Endothelial cell of umbilical vein (primary cell): Measurements from ENCODE around the gene XPA. TPM values are rescaled to one million over a fixed set of nuclear protein-coding genes. Genes with fewer than 3 reads are reported as not detected.

Experiments
- BruUV-seq: library from RNA; stranded (reverse); fragments of 400-500 nt; replicated peaks from 2 replicates; lab custom pipeline; 2021; lab: Mats Ljungman, UMichigan
- CTCF ChIA-PET: fragments of 300-600, 350-600 bp; sonication (Branson Sonifier 250); formaldehyde crosslinking; loops from one replicate; lab custom pipeline; 2021; ENCODE audit warnings: antibody characterized with exemption, inconsistent platforms; lab: Charles Lee
- POLR2A ChIA-PET: fragments of 300-600, 350-600 bp; sonication (Branson Sonifier 250); formaldehyde crosslinking; loops from one replicate; lab custom pipeline; 2021; ENCODE audit warnings: antibody characterized with exemption, inconsistent platforms; lab: Charles Lee
- DNase-seq: peaks from one replicate; pipeline ENCODE4 v3.0.0-alpha.2; 2011; ENCODE audit warnings: low read depth, low spot score
- FAIRE-seq: peaks from 2 replicates; lab custom pipeline; 2011; peaks lifted over from hg19 to GRCh38; lab: Jason Lieb, UNC
- H2AFZ ChIP-seq: 2 replicates; pipeline ENCODE4 v1.6.0; 2012; ENCODE audit warnings: low read depth, low read length, control low read depth, inconsistent platforms
- H3K27ac ChIP-seq: 2 replicates; pipeline ENCODE4 v1.5.1; 2011; ENCODE audit warnings: low read depth, mild to moderate bottlenecking, control low read depth, low read length, moderate library complexity; ENCODE audit not compliant: insufficient read depth
- H3K27me3 ChIP-seq, 2 experiments: 2 replicates each; pipeline versions ENCODE4 v1.6.0 to v1.6.1; 2011; ENCODE audit warnings: low read length in 2 of 2, mixed read lengths in 1 of 2; ENCODE audit not compliant: control insufficient read depth in 2 of 2, insufficient read depth in 2 of 2
- H3K36me3 ChIP-seq, 2 experiments: 2 replicates in 1 of 2; 3 replicates in 1 of 2; pipeline ENCODE4 v1.5.1; 2011; ENCODE audit warnings: low read length in 2 of 2, mild to moderate bottlenecking in 1 of 2, moderate library complexity in 1 of 2; ENCODE audit not compliant: control insufficient read depth in 2 of 2, insufficient read depth in 2 of 2; ENCODE audit errors: extremely low read depth in 1 of 2
- H3K4me1 ChIP-seq: 3 replicates; pipeline ENCODE4 v1.5.1; 2011; ENCODE audit warnings: mild to moderate bottlenecking, low read length; ENCODE audit not compliant: control insufficient read depth, insufficient read depth; ENCODE audit errors: extremely low read depth
- H3K4me2 ChIP-seq: 2 replicates; pipeline ENCODE4 v1.6.1; 2011; ENCODE audit warnings: low read length, control low read depth, mixed read lengths; ENCODE audit not compliant: insufficient read depth
- H3K4me3 ChIP-seq, 3 experiments: fragments of 200-600 bp in 1 of 3; sonication (generic), shearing (Covaris generic) in 1 of 3; replicated peaks in 1 of 3; 2 replicates each; pipeline ENCODE4 v1.5.1; 2011 to 2016; ENCODE audit warnings: control low read depth in 3 of 3, low read length in 3 of 3, mild to moderate bottlenecking in 2 of 3, inconsistent platforms in 1 of 3, low read depth in 1 of 3, moderate library complexity in 1 of 3; ENCODE audit not compliant: insufficient read depth in 1 of 3
- H3K79me2 ChIP-seq: 2 replicates; pipeline ENCODE4 v1.6.0; 2012; ENCODE audit warnings: low read length, inconsistent platforms; ENCODE audit not compliant: control insufficient read depth, insufficient read depth
- H3K9ac ChIP-seq: replicated peaks from 2 replicates; pipeline ENCODE3; 2011; ENCODE audit warnings: low read length, control low read depth; ENCODE audit not compliant: insufficient read depth; ENCODE audit errors: extremely low read depth
- H3K9me1 ChIP-seq: replicated peaks from 3 replicates; pipeline ENCODE4 v1.6.0; 2011; ENCODE audit warnings: mild to moderate bottlenecking, low read length; ENCODE audit not compliant: control insufficient read depth, insufficient read depth; ENCODE audit errors: extremely low read depth
- H3K9me3 ChIP-seq: replicated peaks from 2 replicates; pipeline ENCODE4 v1.5.1; 2012; ENCODE audit warnings: low read length, inconsistent platforms; ENCODE audit not compliant: control insufficient read depth, insufficient read depth
- H4K20me1 ChIP-seq: replicated peaks from 2 replicates; pipeline ENCODE3; 2011; ENCODE audit warnings: mild to moderate bottlenecking, low read length; ENCODE audit not compliant: control insufficient read depth, insufficient read depth; ENCODE audit errors: extremely low read depth
- EZH2 ChIP-seq: IDR thresholded peaks from 2 replicates; pipeline ENCODE4 v1.6.1; 2012; ENCODE audit warnings: borderline replicate concordance, low read depth, mild to moderate bottlenecking, moderate library complexity, low read length, inconsistent platforms; ENCODE audit not compliant: severe bottlenecking
- FOS ChIP-seq: IDR thresholded peaks from 2 replicates; pipeline ENCODE4 v1.6.1; 2011; ENCODE audit warnings: mild to moderate bottlenecking, low read length, moderate library complexity, borderline replicate concordance; ENCODE audit not compliant: insufficient read depth
- GATA2 ChIP-seq: IDR thresholded peaks from 2 replicates; pipeline ENCODE4 v1.7.0; 2011; ENCODE audit warnings: low read depth, mild to moderate bottlenecking, moderate library complexity, mixed read lengths, low read length; ENCODE audit not compliant: insufficient read length, insufficient read depth
- JUN ChIP-seq: IDR thresholded peaks from 2 replicates; pipeline ENCODE4 v1.6.1; 2011; ENCODE audit warnings: borderline replicate concordance, low read depth; ENCODE audit not compliant: insufficient read length, insufficient read depth
- MYC ChIP-seq: IDR thresholded peaks from one replicate; pipeline ENCODE4 v1.6.1; 2011; ENCODE audit warnings: mild to moderate bottlenecking, low read depth, low read length
- POLR2A ChIP-seq: IDR thresholded peaks from 2 replicates; pipeline ENCODE4 v1.6.1; 2012; ENCODE audit warnings: low read depth, mild to moderate bottlenecking, control low read depth, low read length
- POLR2AphosphoS5 ChIP-seq: IDR thresholded peaks from 2 replicates; pipeline ENCODE4 v1.6.1; 2012; ENCODE audit warnings: low read depth, mild to moderate bottlenecking, control low read depth, low read length, moderate library complexity; ENCODE audit not compliant: insufficient read depth
- dilution Hi-C: fragments of 300-500 bp; cut with MboI; formaldehyde crosslinking; loops from one replicate; pipeline ENCODE4 v1.15.0; 2019; ENCODE audit warnings: low sequenced_read_pairs; ENCODE audit not compliant: extremely low pct_ligation_motif_present
- intact Hi-C: fragments of 100-400 bp; cut with micrococcal nuclease; formaldehyde crosslinking; loops from one replicate; pipeline ENCODE4 v1.10.0; 2022
- polyA plus RNA-seq, 4 experiments: library from polyadenylated mRNA; depleted of rRNA in 3 of 4; stranded (reverse) in 3 of 4; unstranded in 1 of 4; fragments of >200 nt; gene quantifications; 2 replicates each; pipeline versions ENCODE4 v1.2.1 to v1.2.3, GENCODE V29; 2011 to 2012; ENCODE audit warnings: missing spikeins in 1 of 4
- total RNA-seq: library from RNA; stranded (reverse); gene quantifications from 2 replicates; pipeline ENCODE4 v1.2.3, GENCODE V29; 2021
- TF ChIP-seq, protein P1 (sequence below): IDR thresholded peaks from 2 replicates; pipeline ENCODE4 v1.6.1; 2011; ENCODE audit not compliant: insufficient read depth, insufficient read length
- TF ChIP-seq, protein P2 (sequence below), 2 donors: IDR thresholded peaks; 1 replicate in 1 of 2; 2 replicates in 1 of 2; pipeline ENCODE4 v1.5.1; 2011; ENCODE audit warnings: low read length in 2 of 2, mild to moderate bottlenecking in 2 of 2, moderate library complexity in 2 of 2, control low read depth in 1 of 2, inconsistent platforms in 1 of 2, low read depth in 1 of 2; ENCODE audit not compliant: insufficient read depth in 1 of 2; ENCODE audit errors: extremely low read depth in 1 of 2

The XPA gene
- total and polyA plus RNA-seq, 2 donors (not counting 3 experiments of a cell fraction or from before 2014, with no cell fraction given): 3.6 to 21.1 TPM

DNA sequence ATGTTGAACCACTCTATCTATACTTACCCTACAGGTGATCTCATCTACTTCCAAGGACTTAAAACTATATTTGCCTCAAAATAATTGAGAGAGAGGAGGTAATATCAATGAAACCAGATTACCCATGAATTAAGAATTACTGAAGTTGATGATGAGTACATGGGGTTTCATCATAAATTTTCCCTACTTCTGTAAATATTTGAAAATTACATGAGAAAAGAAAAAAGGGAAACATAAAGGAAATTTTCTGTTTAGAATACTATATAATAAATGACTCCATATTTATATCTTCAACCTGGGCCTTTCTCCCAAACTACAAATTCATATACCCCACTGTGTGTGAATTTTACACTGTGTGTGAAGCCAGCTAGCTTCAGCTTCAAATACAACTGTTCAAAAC lies 66.5 kb downstream of the XPA start:
- POLR2A ChIA-PET: no interaction called here
- CTCF ChIA-PET: interaction anchor here (3.7 kb wide), 1 partner anchor 15 kb away, joined by 28 read pairs; no protein-coding TSS in a partner anchor
- no peak for FAIRE-seq

More for the DNA sequence above, 66.5 kb downstream of the XPA start:
- H3K4me3 ChIP-seq: no peak overlapping the region
- no peaks in the 10 kb centered on the region for H3K27me3 ChIP-seq
- no peaks in the 10 kb centered on the region for H3K9me3 ChIP-seq
- TF ChIP-seq POLR2AphosphoS5: no peak
- no peak for TF ChIP-seq JUN
- no peak for TF ChIP-seq GATA2
- no peak for TF ChIP-seq FOS
- no peak for TF ChIP-seq EZH2
- no peak for TF ChIP-seq POLR2A
- TF ChIP-seq MYC: no peak
- TF ChIP-seq, protein P1, sequence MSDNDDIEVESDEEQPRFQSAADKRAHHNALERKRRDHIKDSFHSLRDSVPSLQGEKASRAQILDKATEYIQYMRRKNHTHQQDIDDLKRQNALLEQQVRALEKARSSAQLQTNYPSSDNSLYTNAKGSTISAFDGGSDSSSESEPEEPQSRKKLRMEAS: no peak
- TF ChIP-seq, protein P2, sequence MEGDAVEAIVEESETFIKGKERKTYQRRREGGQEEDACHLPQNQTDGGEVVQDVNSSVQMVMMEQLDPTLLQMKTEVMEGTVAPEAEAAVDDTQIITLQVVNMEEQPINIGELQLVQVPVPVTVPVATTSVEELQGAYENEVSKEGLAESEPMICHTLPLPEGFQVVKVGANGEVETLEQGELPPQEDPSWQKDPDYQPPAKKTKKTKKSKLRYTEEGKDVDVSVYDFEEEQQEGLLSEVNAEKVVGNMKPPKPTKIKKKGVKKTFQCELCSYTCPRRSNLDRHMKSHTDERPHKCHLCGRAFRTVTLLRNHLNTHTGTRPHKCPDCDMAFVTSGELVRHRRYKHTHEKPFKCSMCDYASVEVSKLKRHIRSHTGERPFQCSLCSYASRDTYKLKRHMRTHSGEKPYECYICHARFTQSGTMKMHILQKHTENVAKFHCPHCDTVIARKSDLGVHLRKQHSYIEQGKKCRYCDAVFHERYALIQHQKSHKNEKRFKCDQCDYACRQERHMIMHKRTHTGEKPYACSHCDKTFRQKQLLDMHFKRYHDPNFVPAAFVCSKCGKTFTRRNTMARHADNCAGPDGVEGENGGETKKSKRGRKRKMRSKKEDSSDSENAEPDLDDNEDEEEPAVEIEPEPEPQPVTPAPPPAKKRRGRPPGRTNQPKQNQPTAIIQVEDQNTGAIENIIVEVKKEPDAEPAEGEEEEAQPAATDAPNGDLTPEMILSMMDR (IDR thresholded peaks at IDR 0.05; ENCODE audit: extremely low read depth in 1 of 2, insufficient read depth in 1 of 2, low read depth in 1 of 2, low read length in 2 of 2): no peak
- no peaks in the 10 kb centered on the region for H4K20me1 ChIP-seq
- intact Hi-C loops: no loop called here
- H3K27ac ChIP-seq: no peak overlapping the region
- no peak overlapping the region for H3K4me2 ChIP-seq
- no peak for DNase-seq
- H3K4me1 ChIP-seq: peaks cover 20% of the 10 kb centered on the region
- peaks cover 44% of the 10 kb centered on the region for H3K79me2 ChIP-seq
- H3K9me1 ChIP-seq: no peaks in the 10 kb centered on the region
- no peak overlapping the region for H2AFZ ChIP-seq
- dilution Hi-C loops: no loop called here
- H3K9ac ChIP-seq: no peak overlapping the region
- no TSS peak for BruUV-seq
- no peaks in the 10 kb centered on the region for H3K36me3 ChIP-seq
